Endothelial cell (in vitro differentiated cells): Measurements from ENCODE around the gene SIX1. TPM values are rescaled to one million over a fixed set of nuclear protein-coding genes. Genes with fewer than 3 reads are reported as not detected.
A peak's percentile ranks its signal among the peaks of the same experiment; 100 is the strongest.

Experiments
- DNase-seq: peaks from one replicate; pipeline ENCODE4 v3.0.0; 2021; ENCODE audit warnings: low spot score
- H3K27ac Mint-ChIP-seq: one replicate; pipeline ENCODE4 v1.8.0; 2021; ENCODE audit warnings: mixed read lengths, inconsistent platforms; ENCODE audit not compliant: unreplicated experiment
- H3K27me3 Mint-ChIP-seq: one replicate; pipeline ENCODE4 v1.8.0; 2021; ENCODE audit warnings: mild to moderate bottlenecking, moderate library complexity, mixed read lengths, inconsistent platforms; ENCODE audit not compliant: unreplicated experiment
- H3K36me3 Mint-ChIP-seq: one replicate; pipeline ENCODE4 v1.8.0; 2021; ENCODE audit warnings: mild to moderate bottlenecking, low read depth, mixed read lengths, inconsistent platforms; ENCODE audit not compliant: unreplicated experiment
- H3K4me1 Mint-ChIP-seq: one replicate; pipeline ENCODE4 v1.8.0; 2021; ENCODE audit warnings: mild to moderate bottlenecking, mixed read lengths, inconsistent platforms; ENCODE audit not compliant: unreplicated experiment
- H3K4me3 Mint-ChIP-seq: one replicate; pipeline ENCODE4 v1.8.0; 2021; ENCODE audit warnings: mild to moderate bottlenecking, mixed read lengths, inconsistent platforms; ENCODE audit not compliant: unreplicated experiment
- H3K9me3 Mint-ChIP-seq: one replicate; pipeline ENCODE4 v1.8.0; 2021; ENCODE audit warnings: mixed read lengths, inconsistent platforms; ENCODE audit not compliant: unreplicated experiment
- total RNA-seq: library from RNA; stranded (reverse); fragmentation: NEBNext Ultra II Directional; extraction: Animal tissue kit (Norgen Biotek cat#: 25700); gene quantifications from one replicate; pipeline ENCODE4 v1.2.1, GENCODE V29; 2021; ENCODE audit not compliant: unreplicated experiment
- TF ChIP-seq, protein P1 (sequence below): fragments of 200-600 bp; sonication (generic); IDR thresholded peaks from one replicate; pipeline ENCODE4 v1.5.0; 2021; ENCODE audit warnings: antibody characterized with exemption; ENCODE audit not compliant: unreplicated experiment

Gene SIX1
- total RNA-seq, 1 donor from 2014 or later: 0.41 TPM

DNA sequence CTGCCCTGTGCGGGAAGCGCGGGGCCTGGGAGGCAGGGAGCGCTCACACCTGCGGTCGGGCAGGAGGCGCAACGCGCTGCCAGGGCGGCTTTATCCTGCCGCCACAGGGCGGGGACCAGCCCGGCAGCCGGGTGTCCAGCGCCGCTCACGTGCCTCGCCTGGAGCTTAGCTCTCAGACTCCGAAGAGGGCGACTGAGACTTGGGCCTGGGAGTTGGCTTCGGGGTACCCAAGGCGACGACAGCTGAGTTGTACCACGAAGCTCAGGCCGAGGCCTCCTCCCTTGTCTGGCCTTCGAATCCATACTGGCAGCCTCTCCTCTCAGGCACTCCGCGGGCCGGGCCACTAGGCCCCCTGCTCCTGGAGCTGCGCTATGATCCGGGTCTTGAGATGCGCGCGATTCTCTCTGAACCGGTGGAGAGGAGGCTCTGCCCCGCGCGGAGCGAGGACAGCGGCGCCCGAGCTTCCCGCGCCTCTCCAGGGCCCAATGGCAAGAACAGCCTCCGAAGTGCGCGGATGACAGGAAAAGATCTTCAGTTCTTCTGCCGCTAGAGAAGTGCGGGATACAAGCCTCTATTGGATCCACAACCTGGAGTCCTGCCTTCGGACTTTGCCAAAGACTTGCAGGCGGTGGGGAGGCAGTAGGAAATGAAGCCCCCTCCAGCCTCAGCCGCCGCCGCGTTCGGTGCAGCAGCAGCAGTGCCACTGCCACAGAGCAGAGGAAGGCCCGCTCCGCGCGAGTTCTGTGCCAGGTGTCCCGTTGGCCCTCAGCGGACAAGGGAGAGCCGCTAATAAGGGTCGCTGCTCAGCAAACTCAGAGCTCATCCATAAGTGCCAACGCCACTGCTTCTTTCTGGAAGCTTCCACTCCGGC is 6.8 kb downstream of the SIX1 start:
- Mint-ChIP-seq H3K9me3 (no peaks in the 10 kb centered on the region), H3K27me3 (peaks cover 28% of the 10 kb centered on the region), H3K36me3 (no peaks in the 10 kb centered on the region), H3K4me3 (no peak overlapping the region), H3K4me1 (peaks cover 53% of the 10 kb centered on the region), H3K27ac (no peak overlapping the region)
- peak; percentile 35 for DNase-seq
- TF ChIP-seq, protein P1, sequence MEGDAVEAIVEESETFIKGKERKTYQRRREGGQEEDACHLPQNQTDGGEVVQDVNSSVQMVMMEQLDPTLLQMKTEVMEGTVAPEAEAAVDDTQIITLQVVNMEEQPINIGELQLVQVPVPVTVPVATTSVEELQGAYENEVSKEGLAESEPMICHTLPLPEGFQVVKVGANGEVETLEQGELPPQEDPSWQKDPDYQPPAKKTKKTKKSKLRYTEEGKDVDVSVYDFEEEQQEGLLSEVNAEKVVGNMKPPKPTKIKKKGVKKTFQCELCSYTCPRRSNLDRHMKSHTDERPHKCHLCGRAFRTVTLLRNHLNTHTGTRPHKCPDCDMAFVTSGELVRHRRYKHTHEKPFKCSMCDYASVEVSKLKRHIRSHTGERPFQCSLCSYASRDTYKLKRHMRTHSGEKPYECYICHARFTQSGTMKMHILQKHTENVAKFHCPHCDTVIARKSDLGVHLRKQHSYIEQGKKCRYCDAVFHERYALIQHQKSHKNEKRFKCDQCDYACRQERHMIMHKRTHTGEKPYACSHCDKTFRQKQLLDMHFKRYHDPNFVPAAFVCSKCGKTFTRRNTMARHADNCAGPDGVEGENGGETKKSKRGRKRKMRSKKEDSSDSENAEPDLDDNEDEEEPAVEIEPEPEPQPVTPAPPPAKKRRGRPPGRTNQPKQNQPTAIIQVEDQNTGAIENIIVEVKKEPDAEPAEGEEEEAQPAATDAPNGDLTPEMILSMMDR: no peak

DNA sequence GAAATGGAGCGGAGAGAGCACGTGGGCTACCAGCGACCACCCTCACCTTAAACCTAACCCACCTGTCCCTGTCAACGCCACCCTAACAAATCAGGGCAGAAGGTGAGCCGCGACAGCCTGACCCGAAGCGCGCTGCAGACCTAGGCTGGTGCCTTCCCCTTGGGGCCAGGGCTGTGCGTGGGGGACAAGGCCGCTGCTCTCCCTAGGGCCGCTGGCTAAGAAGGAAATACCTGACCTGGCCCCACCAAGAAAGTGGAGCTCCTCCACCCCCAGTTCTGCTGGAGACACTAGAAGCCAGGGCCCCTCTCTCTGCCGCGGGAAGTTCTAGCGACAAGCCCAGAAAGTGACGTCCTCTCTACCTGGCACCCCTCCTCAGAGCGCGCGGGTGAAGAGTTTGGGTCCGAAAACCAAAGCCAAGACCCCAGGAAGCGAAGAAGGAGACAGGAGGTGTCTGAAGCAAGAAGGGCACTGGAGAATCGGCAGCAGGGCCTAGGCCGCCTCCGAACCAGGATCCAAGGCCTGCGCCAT is 7.5 kb downstream of the SIX1 start:
- H3K4me1 Mint-ChIP-seq: peaks cover 50% of the 10 kb centered on the region
- no peaks in the 10 kb centered on the region for H3K36me3 Mint-ChIP-seq
- H3K9me3 Mint-ChIP-seq: no peaks in the 10 kb centered on the region
- TF ChIP-seq, protein P1: no peak
- DNase-seq: no peak
- H3K27ac Mint-ChIP-seq: no peak overlapping the region
- H3K4me3 Mint-ChIP-seq: no peak overlapping the region
- H3K27me3 Mint-ChIP-seq: peaks cover 24% of the 10 kb centered on the region

DNA sequence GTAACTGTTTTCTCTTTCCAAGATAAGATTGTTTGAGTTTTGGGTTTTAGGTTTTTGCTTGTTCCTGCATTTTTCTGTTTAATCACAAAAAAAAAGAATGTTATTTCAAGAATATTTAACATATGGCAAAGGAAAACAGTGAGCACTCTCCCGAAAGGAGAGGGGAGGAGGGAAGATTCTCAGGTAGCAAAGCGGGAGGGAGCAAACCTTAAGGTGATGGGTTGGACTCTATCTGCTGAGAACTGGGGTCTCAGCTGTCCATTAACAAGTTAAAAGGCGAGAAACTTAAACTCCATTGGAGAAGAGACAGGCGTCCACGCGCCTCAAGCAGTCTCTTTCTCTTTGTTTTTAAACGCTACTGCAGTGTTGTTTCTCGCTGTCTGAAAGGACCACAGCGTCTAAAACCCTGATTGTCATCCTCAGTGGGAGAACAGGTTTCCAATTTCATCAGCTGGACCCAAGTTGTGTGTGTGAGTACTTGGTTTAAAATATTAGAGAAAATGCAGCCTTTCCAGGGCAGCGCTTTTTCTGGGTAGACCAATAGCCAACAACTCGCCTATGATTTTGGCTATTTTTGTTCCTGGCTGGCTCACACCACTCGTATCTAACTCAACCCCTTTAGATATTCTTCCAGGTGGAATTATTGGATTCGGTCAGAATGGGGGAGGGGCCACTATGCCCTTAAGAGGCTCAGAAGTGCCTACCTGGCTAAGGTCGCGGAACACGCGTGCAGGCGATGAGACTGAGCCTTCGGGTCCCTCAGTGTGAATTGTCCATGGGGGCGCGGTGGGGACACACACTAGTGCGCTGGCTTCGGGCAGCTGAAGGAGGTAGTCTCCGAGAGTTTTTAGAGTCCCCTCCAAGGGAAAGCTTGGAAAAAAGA is 8.2 kb downstream of the SIX1 start:
- TF ChIP-seq, protein P1: no peak
- Mint-ChIP-seq H3K9me3 (no peaks in the 10 kb centered on the region), H3K4me3 (no peak overlapping the region), H3K36me3 (no peaks in the 10 kb centered on the region), H3K27ac (no peak overlapping the region), H3K27me3 (peaks cover 25% of the 10 kb centered on the region), H3K4me1 (peaks cover 44% of the 10 kb centered on the region)
- DNase-seq: no peak

DNA sequence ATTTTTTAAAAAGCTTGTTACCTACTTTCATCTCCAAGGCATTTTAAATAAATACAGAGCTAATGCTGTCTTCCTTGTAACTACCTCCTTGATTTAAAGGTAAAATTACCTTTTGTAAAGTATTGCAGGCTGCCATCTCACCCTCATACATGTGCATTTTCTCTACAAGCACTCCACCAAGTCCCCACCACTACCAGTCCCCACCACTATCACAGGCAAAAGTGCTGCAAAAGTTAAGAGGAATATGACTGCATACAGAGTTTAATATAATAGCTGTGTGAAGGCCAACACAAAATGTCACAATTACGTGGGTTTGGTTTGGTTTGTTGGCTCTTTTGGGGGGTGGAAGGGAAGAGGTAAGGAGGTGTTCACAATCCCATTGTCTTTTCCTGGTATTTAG is 9.6 kb downstream of the SIX1 start:
- H3K27ac Mint-ChIP-seq: no peak overlapping the region
- peaks cover 23% of the 10 kb centered on the region for H3K27me3 Mint-ChIP-seq
- H3K4me3 Mint-ChIP-seq: no peak overlapping the region
- no peaks in the 10 kb centered on the region for H3K36me3 Mint-ChIP-seq
- DNase-seq: no peak
- H3K9me3 Mint-ChIP-seq: no peaks in the 10 kb centered on the region
- H3K4me1 Mint-ChIP-seq: peaks cover 41% of the 10 kb centered on the region
- TF ChIP-seq, protein P1: no peak
